ENCODE measurements around the gene OPCML. TPM values are rescaled to one million over a fixed set of nuclear protein-coding genes. Genes with fewer than 3 reads are reported as not detected.

Gene OPCML
- total RNA-seq, 1 experiment from 2014 or later: not detected

GRCh38 chr11:133402551-133402950, 129.8 kb downstream of the OPCML start:
- POLR2A ChIA-PET: no interaction called here
- TF ChIP-seq CTCF (IDR thresholded peaks at IDR 0.05) (no peak), REST (IDR thresholded peaks at IDR 0.05; ENCODE audit: insufficient read depth in 1 of 2, low read depth in 2 of 2, low read length in 1 of 2) (no peak), TCF7L2 (IDR thresholded peaks at IDR 0.05; ENCODE audit: low read depth, low read length) (no peak), SIN3A (IDR thresholded peaks at IDR 0.05; ENCODE audit: borderline replicate concordance, insufficient read depth, low read depth, low read length) (no peak), POLR2AphosphoS5 (IDR thresholded peaks at IDR 0.05; ENCODE audit: low read depth, low read length) (no peak)
- Histone ChIP-seq H3K4me1 (ENCODE audit: control insufficient read depth, insufficient read depth, low read length) (no peaks in the 10 kb centered on the region), H3K9me3 (ENCODE audit: control insufficient read depth, insufficient read depth, low read depth, low read length) (no peaks in the 10 kb centered on the region), H3K27ac (ENCODE audit: low read length) (no peak overlapping the region), H3K27me3 (ENCODE audit: control insufficient read depth, insufficient read depth, low read length) (no peaks in the 10 kb centered on the region), H3K36me3 (ENCODE audit: control insufficient read depth, insufficient read depth, low read length) (no peaks in the 10 kb centered on the region), H3K4me3 (ENCODE audit: low read depth in 2 of 2, low read length in 2 of 2) (no peak overlapping the region)
- DNase-seq (ENCODE audit: low read depth, low spot score): no peak
- ATAC-seq: no peak
- CTCF ChIA-PET: no interaction called here
- in situ Hi-C loops (cut with HindIII; ENCODE audit: low pct_unique_long_range_greater_than_20kb, low sequenced_read_pairs): no loop called here
- BruUV-seq (replicated peaks): no TSS peak
- intact Hi-C loops (cut with micrococcal nuclease; ENCODE audit: unreplicated experiment): no loop called here

- Histone ChIP-seq H3K36me3 (ENCODE audit: control insufficient read depth, insufficient read depth, low read length) (no peaks in the 10 kb centered on the region), H3K4me1 (ENCODE audit: control insufficient read depth, insufficient read depth, low read length) (no peaks in the 10 kb centered on the region), H3K27ac (ENCODE audit: low read length) (no peak overlapping the region), H3K27me3 (ENCODE audit: control insufficient read depth, insufficient read depth, low read length) (no peaks in the 10 kb centered on the region), H3K9me3 (ENCODE audit: control insufficient read depth, insufficient read depth, low read depth, low read length) (no peaks in the 10 kb centered on the region), H3K4me3 (ENCODE audit: low read depth in 2 of 2, low read length in 2 of 2) (no peak overlapping the region)
- in situ Hi-C loops (cut with HindIII; ENCODE audit: low pct_unique_long_range_greater_than_20kb, low sequenced_read_pairs) (no loop called here), intact Hi-C loops (cut with micrococcal nuclease; ENCODE audit: unreplicated experiment) (no loop called here)
- no peak for DNase-seq (ENCODE audit: low read depth, low spot score)
- CTCF ChIA-PET: no interaction called here
- no peak for TF ChIP-seq REST (IDR thresholded peaks at IDR 0.05; ENCODE audit: insufficient read depth in 1 of 2, low read depth in 2 of 2, low read length in 1 of 2)
- no peak for TF ChIP-seq POLR2AphosphoS5 (IDR thresholded peaks at IDR 0.05; ENCODE audit: low read depth, low read length)
- TF ChIP-seq CTCF (IDR thresholded peaks at IDR 0.05): no peak
- no peak for TF ChIP-seq SIN3A (IDR thresholded peaks at IDR 0.05; ENCODE audit: borderline replicate concordance, insufficient read depth, low read depth, low read length)
- TF ChIP-seq TCF7L2 (IDR thresholded peaks at IDR 0.05; ENCODE audit: low read depth, low read length): no peak
- no peak for ATAC-seq
- POLR2A ChIA-PET: no interaction called here
- no TSS peak for BruUV-seq (replicated peaks)
Observed at GRCh38 chr11:133399855-133400625, 132.3 kb downstream of the OPCML start.
